HT1080 (cell line): ENCODE data around the gene NRXN3. TPM values are rescaled to one million over a fixed set of nuclear protein-coding genes. Genes with fewer than 3 reads are reported as not detected.
"Not testable (repeated sequence)": the region's sequence is repeated elsewhere in the genome, so short reads cannot be mapped to it uniquely, and the experiment has no call there.

Experiments used
- DNase-seq: peaks from one replicate; pipeline ENCODE4 v3.0.0-alpha.2; 2015; ENCODE audit warnings: low read depth
- total RNA-seq: library from RNA; depleted of rRNA; stranded (reverse); fragments of >200 nt; shearing (Covaris generic); gene quantifications from 2 replicates; pipeline ENCODE4 v1.2.3, GENCODE V29; 2014

Gene NRXN3
- total RNA-seq, 1 experiment from 2014 or later: 1.2 TPM

DNA sequence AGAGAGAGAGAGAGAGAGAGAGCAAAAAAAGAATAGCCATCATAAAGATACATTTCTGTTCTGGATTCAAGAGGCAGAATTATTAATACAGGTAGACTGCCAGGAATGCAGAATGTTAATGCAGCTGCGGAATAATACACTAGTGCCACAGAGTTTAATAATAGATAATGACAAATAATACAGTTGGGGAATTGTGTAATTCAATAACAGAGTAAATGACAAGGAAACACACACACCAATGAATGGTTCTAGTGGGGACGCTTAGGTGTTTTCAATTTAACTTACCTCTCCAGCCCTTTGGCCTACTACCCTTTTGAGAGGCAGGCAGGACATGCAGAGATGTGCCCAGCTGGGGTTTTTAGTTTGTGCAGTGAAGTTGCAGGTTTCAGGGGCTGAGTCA is 313.9 kb downstream of the NRXN3 start:
- DNase-seq: no peak

DNA sequence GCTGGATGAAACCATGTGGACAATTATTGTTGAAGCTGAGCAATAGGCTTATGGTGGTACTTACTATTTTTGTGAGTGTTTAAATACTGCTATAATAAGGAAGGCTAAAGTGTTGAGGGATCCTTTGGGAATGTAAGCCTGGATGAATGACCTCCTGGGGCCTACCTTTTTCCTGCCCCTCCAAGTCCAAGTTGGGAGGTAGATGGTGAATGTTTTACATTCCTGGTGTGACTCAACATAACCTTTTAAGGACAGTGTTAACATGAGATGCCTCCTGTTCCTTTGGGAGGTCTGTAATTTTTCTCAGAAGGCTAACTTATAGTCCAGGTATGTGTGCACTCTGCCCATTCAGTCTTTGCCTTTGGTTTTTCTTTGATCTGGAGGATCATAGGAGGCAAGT is 315.9 kb downstream of the NRXN3 start:
- no peak for DNase-seq

- DNase-seq: no peak
Observed at GRCh38 chr14:78486621-78487020, 316.4 kb downstream of the NRXN3 start.

GRCh38 chr14:78487573-78487972 is 317.4 kb downstream of the NRXN3 start:
- DNase-seq: not testable (repeated sequence)

DNA sequence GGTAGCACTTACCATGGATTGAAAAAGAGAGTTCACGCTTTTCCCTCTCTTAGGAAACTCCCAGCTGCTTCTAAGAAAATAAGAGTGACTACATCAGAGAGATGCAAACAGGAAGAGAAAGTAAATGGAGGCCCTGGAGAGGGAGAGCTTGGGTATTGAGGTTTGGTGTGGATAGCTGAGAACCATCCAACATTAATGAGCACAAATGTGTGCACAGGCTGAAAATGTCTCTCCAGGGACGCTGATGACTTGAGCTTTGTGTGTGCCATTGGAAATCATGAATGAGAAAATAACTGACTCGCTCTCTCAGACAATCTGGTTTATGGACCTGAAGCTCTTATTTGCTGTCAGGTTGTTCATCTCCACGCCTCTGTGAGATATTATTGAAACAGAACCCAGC is 318.8 kb downstream of the NRXN3 start:
- no peak for DNase-seq

GRCh38 chr14:78491048-78491447 is 320.9 kb downstream of the NRXN3 start:
- no peak for DNase-seq

DNA sequence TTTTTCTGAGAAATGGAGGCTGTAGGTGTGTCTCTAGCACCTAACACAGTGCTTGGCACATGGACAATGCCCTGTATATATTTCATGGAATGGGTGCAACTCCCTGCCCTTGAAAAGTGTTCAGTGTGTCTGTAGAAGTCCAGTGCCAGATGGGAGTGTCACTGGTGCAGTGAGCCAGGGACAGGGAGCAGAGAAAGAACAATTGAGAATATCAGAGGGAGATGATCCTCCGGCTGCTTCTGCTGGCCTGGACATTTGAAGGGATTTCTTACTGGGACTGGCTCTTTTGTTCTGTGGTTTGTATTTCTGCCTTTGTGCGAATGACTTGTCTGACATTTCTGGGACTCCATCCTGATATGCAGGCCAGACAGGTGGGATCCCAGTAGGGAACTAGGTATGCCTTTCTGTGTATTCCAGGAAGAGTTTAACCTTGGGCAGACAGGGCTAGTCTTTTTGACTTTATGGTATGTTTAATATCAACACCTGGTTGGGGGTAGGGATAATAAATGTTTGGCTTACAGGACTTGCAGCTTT is 328.0 kb downstream of the NRXN3 start:
- no peak for DNase-seq

- no peak for DNase-seq
Observed at GRCh38 chr14:78501909-78502308, 331.7 kb downstream of the NRXN3 start.

- DNase-seq: no peak
Observed at GRCh38 chr14:78508023-78508422, 337.9 kb downstream of the NRXN3 start.

DNA sequence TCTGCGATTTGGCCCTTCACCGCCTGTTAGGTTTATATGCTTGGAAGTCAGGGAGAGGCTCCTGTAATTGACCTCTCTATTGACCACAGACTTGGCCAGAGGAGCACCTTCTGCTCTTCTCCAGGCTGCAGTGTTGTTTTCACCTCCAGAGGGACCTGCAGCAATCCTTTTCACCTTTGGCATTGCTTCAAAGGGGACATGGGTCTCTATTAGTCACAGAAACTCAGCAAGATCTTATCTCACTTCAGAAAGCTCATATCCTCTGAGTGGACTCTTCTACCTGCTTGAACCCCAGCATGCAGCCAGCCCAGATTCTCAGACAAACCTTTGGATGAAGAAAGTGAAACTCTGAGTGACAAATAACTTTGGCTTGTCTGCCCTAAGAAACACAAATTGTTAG is 339.3 kb downstream of the NRXN3 start:
- no peak for DNase-seq

GRCh38 chr14:78512021-78512420 is 341.8 kb downstream of the NRXN3 start:
- no peak for DNase-seq

DNA sequence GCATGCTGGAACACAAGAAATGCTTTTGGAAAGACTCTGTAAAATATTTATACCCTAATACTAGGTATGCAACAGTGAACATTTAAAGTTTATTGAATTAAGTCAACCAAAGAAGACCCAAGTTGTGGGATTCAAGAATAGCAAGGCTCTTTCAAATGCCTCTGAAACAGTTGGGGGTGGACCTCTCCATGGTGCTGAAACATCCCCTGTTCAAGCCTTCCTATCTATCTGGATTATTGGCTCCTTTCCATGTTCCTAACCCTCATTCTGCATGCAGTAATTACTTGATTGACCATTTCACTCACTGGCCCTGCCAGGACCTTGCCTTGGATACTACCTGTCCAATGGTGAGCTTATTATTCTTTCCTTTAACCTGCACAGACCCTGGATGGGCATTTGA is 349.7 kb downstream of the NRXN3 start:
- no peak for DNase-seq

- no peak for DNase-seq
Observed at GRCh38 chr14:78524196-78524595, 354.0 kb downstream of the NRXN3 start.

DNA sequence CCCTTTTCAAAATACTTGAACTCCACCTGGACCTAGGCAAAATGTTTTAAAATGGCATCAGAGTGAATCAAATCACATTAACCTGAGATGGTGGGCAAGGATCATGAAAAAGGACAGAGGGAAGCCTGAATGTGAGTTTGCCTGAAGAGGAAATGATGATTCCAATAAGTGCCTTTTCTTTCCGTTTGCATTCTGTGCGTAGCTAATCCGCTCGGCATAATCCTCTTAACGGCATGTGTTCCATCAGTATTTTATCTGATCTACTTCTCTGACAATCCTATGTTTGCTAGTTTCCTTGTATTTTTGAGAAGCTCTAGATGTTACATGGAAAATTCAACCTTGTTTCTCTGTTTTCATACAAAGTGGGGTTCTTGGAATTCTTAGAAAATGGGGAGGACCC is 354.6 kb downstream of the NRXN3 start:
- no peak for DNase-seq

GRCh38 chr14:78530078-78530477 is 359.9 kb downstream of the NRXN3 start:
- DNase-seq: no peak

DNA sequence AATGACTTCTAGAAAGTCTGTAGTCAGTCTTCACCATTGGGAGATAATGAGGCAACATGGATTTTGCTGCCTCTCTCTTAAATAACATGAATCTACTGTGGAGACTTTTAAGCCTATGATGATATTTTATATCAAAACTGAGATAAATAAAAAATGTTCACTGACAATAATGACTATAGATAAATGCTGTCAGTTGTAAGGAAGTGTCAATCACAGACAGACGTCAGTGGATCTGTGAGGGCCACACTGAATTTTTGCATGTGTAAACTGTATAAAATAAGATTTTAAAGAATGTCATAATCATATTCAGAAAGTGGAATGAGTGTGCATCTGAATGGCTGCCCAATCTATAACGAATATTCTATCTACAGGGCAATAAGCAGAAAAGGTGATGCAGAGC is 364.0 kb downstream of the NRXN3 start:
- no peak for DNase-seq

- no peak for DNase-seq
Observed at GRCh38 chr14:78535041-78535440, 364.9 kb downstream of the NRXN3 start.

GRCh38 chr14:78541788-78542187 is 371.6 kb downstream of the NRXN3 start:
- not testable (repeated sequence) for DNase-seq

DNA sequence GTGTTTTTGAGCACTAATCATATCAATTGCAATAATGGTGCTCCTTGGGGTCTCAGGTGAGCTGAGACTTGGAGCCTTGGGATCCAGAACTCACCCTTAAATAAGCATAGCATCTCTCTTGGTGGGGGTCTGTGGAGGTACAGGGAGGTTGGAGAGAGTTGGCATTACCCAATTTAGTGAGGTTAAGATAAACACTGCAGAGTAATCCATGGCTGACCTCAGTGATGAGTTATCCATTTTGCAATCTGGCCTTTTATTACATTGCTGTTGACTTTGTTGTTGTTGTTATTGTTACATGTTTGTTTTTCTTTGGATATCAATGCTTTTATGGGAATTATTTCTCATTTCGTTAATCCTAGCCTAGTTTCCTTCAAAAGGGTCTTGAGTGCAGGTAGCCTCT is 373.3 kb downstream of the NRXN3 start:
- no peak for DNase-seq

GRCh38 chr14:78561074-78561473 is 390.9 kb downstream of the NRXN3 start:
- DNase-seq: no peak

DNA sequence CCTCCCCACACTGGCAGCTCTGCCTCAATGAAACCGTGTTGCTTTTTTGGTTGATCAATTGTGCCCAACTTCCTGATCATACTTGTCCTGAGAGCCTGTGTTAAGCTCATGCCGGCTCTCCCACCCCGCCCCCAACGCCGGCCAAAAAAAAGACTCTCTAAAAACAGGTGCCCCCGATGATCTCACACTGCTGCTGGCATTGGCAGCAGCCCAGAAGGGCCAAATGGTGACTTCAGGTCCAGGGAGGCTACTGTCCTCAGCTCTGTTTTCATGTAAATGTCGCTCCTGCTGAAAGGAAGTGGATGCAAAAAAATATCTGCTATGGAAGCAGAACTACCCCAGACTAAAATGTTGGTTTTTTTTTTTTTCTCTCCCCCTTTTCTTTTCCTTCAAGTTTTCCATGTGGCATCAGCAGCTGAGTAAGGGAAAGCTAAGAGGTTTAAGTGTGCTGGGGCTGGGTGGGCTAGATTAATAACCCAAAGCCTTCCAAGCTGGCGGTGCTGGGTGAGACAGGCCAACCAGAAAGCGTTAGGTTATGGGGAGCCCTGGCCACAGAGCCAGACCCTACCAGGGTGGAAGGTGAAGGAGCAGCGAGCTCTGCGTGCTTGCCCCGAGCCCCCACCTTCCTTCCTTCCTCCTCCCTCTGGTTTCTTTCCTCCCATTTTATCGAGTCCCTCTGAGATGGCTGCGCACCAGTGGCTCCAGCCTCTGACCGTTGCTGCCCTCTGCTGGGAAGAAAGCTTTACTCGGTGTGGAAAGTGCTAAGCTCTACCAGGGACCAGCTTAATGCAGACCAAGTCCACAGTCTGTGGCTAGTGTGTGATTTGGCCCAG is 396.1 kb downstream of the NRXN3 start:
- DNase-seq: peak; percentile 60

DNA sequence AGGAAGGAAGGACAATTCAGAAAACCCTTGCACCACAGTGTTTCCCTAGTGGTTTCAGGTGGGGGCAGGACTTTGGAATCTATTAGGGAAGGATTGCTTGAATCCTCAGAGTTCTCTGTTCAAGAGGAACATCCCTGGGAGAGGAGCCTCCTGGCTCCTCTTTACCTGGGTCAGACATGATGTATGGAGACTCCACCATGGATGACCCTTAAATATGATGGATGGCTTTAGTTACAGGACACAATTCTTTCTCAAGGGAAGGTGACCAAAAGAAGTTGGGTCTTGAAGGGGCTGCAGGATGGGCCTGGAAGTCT is 396.6 kb downstream of the NRXN3 start:
- no peak for DNase-seq

DNA sequence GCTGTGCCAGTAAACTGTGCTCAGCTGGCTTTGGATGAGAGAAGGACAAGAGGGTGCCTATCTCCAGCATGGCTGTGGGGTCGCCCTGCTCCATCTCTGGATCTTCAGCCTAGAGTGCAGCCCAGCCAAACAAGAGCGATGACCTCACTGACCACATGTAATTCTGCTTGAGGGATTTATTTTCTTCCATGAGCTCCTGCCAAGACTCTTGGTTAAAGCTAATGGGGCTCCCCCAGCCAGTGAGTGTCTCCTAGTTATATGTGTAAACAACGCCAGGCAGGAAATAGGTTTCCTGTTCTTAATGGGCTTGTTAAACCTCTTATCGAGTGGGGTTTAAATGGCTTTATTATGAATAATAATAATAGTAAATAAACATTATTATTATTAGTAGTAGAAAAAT is 397.2 kb downstream of the NRXN3 start:
- no peak for DNase-seq
